Measurements from ENCODE around the gene RFC3. TPM values are rescaled to one million over a fixed set of nuclear protein-coding genes. Genes with fewer than 3 reads are reported as not detected.

Gene RFC3
- total and polyA plus RNA-seq, 2 of the 13 experiments (the other 11 are each of a cell fraction or from before 2014, with no cell fraction given), result 16.0 to 55.7 TPM

DNA sequence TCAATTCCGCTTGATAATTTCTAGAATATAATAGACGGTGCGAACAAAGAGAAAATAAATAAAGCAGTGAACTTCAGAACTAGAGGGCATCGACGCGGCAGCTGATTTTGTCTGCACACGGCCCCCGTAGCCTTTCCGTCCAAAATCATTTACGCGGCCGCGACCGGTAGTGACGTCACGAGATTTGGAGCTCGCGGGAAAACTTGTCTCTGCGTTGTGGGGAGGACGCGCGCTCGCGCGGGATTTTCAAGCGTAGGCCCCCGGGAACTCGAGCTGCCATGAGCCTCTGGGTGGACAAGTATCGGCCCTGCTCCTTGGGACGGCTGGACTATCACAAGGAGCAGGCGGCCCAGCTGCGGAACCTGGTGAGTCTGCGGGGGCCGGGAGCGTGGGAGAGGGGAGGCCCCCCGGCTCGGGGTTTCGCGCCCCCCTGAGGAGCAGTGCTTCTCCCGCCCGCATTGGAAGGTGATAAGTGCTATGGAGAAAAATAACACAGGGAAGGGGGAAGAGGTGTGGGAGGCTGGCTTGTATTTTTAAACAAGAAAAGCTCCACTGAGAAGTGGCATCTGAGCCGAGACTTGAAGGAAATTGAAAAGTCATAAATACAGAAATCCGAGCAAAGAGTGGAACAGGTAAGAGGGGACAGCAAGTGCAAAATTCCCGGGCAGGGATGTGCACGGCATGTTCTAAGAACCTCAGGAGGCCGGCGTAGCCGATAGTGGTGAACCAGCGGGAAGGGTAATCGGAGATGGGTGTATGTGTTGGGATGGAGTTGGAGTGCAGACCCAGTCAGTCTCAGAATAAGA is at the start of gene RFC3 (continued):
- TF ChIP-seq, protein P1, sequence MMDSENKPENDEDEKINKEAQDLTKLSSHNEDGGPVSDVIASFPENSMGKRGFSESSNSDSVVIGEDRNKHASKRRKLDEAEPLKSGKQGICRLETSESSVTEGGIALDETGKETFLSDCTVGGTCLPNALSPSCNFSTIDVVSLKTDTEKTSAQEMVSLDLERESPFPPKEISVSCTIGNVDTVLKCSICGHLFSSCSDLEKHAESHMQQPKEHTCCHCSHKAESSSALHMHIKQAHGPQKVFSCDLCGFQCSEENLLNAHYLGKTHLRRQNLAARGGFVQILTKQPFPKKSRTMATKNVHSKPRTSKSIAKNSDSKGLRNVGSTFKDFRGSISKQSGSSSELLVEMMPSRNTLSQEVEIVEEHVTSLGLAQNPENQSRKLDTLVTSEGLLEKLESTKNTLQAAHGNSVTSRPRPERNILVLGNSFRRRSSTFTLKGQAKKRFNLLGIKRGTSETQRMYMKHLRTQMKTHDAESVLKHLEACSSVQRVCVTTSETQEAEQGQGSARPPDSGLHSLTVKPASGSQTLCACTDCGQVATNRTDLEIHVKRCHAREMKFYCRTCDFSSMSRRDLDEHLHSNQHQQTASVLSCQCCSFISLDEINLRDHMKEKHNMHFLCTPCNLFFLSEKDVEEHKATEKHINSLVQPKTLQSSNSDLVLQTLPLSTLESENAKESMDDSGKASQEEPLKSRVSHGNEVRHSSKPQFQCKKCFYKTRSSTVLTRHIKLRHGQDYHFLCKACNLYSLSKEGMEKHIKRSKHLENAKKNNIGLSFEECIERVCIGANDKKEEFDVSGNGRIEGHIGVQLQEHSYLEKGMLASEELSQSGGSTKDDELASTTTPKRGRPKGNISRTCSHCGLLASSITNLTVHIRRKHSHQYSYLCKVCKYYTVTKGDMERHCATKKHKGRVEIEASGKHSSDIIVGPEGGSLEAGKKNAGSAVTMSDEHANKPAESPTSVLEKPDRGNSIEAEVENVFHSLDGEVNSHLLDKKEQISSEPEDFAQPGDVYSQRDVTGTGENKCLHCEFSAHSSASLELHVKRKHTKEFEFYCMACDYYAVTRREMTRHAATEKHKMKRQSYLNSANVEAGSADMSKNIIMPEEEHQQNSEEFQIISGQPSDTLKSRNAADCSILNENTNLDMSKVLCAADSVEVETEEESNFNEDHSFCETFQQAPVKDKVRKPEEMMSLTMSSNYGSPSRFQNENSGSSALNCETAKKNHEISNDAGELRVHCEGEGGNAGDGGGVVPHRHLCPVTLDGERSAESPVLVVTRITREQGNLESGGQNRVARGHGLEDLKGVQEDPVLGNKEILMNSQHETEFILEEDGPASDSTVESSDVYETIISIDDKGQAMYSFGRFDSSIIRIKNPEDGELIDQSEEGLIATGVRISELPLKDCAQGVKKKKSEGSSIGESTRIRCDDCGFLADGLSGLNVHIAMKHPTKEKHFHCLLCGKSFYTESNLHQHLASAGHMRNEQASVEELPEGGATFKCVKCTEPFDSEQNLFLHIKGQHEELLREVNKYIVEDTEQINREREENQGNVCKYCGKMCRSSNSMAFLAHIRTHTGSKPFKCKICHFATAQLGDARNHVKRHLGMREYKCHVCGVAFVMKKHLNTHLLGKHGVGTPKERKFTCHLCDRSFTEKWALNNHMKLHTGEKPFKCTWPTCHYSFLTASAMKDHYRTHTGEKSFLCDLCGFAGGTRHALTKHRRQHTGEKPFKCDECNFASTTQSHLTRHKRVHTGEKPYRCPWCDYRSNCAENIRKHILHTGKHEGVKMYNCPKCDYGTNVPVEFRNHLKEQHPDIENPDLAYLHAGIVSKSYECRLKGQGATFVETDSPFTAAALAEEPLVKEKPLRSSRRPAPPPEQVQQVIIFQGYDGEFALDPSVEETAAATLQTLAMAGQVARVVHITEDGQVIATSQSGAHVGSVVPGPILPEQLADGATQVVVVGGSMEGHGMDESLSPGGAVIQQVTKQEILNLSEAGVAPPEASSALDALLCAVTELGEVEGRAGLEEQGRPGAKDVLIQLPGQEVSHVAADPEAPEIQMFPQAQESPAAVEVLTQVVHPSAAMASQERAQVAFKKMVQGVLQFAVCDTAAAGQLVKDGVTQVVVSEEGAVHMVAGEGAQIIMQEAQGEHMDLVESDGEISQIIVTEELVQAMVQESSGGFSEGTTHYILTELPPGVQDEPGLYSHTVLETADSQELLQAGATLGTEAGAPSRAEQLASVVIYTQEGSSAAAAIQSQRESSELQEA (CRISPR knock-in tag; IDR thresholded peaks at IDR 0.05; ENCODE audit: not compliant biosample characterization), result peak; percentile 22
- TF ChIP-seq, protein P2, sequence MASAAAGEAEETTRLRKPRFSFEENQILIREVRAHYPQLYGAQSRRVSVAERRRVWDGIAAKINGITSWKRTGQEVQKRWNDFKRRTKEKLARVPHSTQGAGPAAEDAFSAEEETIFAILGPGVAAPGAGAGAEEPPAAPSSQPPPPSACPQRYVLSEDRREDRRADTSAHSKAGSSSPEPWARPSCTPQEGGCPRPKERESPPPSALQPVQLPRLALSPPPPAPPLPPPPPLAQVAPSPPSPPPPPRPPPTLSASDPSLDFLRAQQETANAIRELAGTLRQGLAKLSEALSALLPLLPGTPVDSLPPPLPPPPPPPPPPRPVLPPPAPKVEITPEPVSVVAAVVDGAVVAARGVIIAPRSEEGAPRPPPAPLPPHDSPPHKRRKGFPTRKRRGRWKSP (CRISPR knock-in tag; IDR thresholded peaks at IDR 0.05), result peak; percentile 78; the same call in 1 of the 2 replicates
- TF ChIP-seq, protein P3, sequence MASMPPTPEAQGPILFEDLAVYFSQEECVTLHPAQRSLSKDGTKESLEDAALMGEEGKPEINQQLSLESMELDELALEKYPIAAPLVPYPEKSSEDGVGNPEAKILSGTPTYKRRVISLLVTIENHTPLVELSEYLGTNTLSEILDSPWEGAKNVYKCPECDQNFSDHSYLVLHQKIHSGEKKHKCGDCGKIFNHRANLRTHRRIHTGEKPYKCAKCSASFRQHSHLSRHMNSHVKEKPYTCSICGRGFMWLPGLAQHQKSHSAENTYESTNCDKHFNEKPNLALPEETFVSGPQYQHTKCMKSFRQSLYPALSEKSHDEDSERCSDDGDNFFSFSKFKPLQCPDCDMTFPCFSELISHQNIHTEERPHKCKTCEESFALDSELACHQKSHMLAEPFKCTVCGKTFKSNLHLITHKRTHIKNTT (CRISPR knock-in tag; IDR thresholded peaks at IDR 0.05), result no peak
- TF ChIP-seq ZC3H4 (CRISPR knock-in tag; IDR thresholded peaks at IDR 0.05; ENCODE audit: borderline replicate concordance), result no peak
- TF ChIP-seq, protein P4, sequence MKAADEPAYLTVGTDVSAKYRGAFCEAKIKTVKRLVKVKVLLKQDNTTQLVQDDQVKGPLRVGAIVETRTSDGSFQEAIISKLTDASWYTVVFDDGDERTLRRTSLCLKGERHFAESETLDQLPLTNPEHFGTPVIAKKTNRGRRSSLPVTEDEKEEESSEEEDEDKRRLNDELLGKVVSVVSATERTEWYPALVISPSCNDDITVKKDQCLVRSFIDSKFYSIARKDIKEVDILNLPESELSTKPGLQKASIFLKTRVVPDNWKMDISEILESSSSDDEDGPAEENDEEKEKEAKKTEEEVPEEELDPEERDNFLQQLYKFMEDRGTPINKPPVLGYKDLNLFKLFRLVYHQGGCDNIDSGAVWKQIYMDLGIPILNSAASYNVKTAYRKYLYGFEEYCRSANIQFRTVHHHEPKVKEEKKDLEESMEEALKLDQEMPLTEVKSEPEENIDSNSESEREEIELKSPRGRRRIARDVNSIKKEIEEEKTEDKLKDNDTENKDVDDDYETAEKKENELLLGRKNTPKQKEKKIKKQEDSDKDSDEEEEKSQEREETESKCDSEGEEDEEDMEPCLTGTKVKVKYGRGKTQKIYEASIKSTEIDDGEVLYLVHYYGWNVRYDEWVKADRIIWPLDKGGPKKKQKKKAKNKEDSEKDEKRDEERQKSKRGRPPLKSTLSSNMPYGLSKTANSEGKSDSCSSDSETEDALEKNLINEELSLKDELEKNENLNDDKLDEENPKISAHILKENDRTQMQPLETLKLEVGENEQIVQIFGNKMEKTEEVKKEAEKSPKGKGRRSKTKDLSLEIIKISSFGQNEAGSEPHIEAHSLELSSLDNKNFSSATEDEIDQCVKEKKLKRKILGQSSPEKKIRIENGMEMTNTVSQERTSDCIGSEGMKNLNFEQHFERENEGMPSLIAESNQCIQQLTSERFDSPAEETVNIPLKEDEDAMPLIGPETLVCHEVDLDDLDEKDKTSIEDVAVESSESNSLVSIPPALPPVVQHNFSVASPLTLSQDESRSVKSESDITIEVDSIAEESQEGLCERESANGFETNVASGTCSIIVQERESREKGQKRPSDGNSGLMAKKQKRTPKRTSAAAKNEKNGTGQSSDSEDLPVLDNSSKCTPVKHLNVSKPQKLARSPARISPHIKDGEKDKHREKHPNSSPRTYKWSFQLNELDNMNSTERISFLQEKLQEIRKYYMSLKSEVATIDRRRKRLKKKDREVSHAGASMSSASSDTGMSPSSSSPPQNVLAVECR (CRISPR knock-in tag; IDR thresholded peaks at IDR 0.05; ENCODE audit: borderline replicate concordance), result peak; percentile 99
- TF ChIP-seq, protein P5, sequence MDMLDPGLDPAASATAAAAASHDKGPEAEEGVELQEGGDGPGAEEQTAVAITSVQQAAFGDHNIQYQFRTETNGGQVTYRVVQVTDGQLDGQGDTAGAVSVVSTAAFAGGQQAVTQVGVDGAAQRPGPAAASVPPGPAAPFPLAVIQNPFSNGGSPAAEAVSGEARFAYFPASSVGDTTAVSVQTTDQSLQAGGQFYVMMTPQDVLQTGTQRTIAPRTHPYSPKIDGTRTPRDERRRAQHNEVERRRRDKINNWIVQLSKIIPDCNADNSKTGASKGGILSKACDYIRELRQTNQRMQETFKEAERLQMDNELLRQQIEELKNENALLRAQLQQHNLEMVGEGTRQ (IDR thresholded peaks at IDR 0.05; ENCODE audit: low read depth, low read length), result no peak
- TF ChIP-seq, protein P5 (CRISPR knock-in tag; IDR thresholded peaks at IDR 0.05; ENCODE audit: borderline replicate concordance), result no peak
- TF ChIP-seq ZNF136 (CRISPR knock-in tag; IDR thresholded peaks at IDR 0.05; ENCODE audit: low read depth), result peak; percentile 76; the same call in 1 of the 2 replicates
